IMR-90 (cell line): ENCODE data around the gene MRGPRD. TPM values are rescaled to one million over a fixed set of nuclear protein-coding genes. Genes with fewer than 3 reads are reported as not detected.

ENCODE experiments used
- ATAC-seq: fragments of 200-7000 bp; cut with Tn5 transposase; 2 replicates; pipeline ENCODE4 v1.9.1; 2020; ENCODE audit warnings: low read depth, mild to moderate bottlenecking, moderate library complexity
- BruUV-seq: library from RNA; stranded (reverse); fragments of 400-500 nt; replicated peaks from 2 replicates; lab custom pipeline; 2021; lab: Mats Ljungman, UMichigan
- CTCF ChIA-PET: fragments of 300-600 bp; formaldehyde crosslinking; extraction: SDS; loops from one replicate; lab custom pipeline; 2021; ENCODE audit warnings: antibody characterized with exemption; lab: Yijun Ruan, JAX
- POLR2A ChIA-PET: fragments of 300-600 bp; sonication (Branson Sonifier 250); formaldehyde crosslinking; loops from one replicate; lab custom pipeline; 2022; ENCODE audit warnings: antibody characterized with exemption; ENCODE audit not compliant: unreplicated experiment; lab: Charles Lee
- DNase-seq: peaks from one replicate; pipeline ENCODE4 v3.0.0; 2013
- H2AFZ ChIP-seq: replicated peaks from 2 replicates; pipeline ENCODE3; 2013; ENCODE audit warnings: low read length, mild to moderate bottlenecking; ENCODE audit not compliant: poor library complexity
- H2AK5ac ChIP-seq: 2 replicates; pipeline ENCODE4 v1.6.1; 2013; ENCODE audit warnings: low read depth, low read length, inconsistent platforms
- H2AK9ac ChIP-seq: replicated peaks from 2 replicates; pipeline ENCODE3; 2013; ENCODE audit warnings: mild to moderate bottlenecking, low read depth, low read length, moderate library complexity; ENCODE audit not compliant: poor library complexity
- H2BK120ac ChIP-seq: 2 replicates; pipeline ENCODE4 v1.6.1; 2013; ENCODE audit warnings: low read depth, low read length, inconsistent platforms
- H2BK15ac ChIP-seq: 3 replicates; pipeline ENCODE4 v1.6.1; 2013; ENCODE audit warnings: low read depth, low read length, inconsistent platforms
- H2BK20ac ChIP-seq: 2 replicates; pipeline ENCODE4 v1.6.1; 2013; ENCODE audit warnings: low read depth, mild to moderate bottlenecking, inconsistent platforms, low read length, moderate library complexity
- H2BK5ac ChIP-seq: 2 replicates; pipeline ENCODE4 v1.6.1; 2013; ENCODE audit warnings: mild to moderate bottlenecking, low read depth, low read length, inconsistent platforms; ENCODE audit not compliant: poor library complexity, severe bottlenecking
- H3K14ac ChIP-seq: replicated peaks from 2 replicates; pipeline ENCODE4 v1.6.1; 2013; ENCODE audit warnings: low read depth, low read length, inconsistent platforms
- H3K18ac ChIP-seq: 2 replicates; pipeline ENCODE4 v1.6.1; 2013; ENCODE audit warnings: low read depth, low read length, control low read depth
- H3K23ac ChIP-seq: 2 replicates; pipeline ENCODE4 v1.6.1; 2013; ENCODE audit warnings: low read depth, low read length, inconsistent platforms
- H3K27ac ChIP-seq: 2 replicates; pipeline ENCODE4 v1.5.1; 2013; ENCODE audit warnings: mild to moderate bottlenecking, control low read depth, low read length; ENCODE audit not compliant: insufficient read depth
- H3K27me3 ChIP-seq: 2 replicates; pipeline ENCODE4 v1.6.1; 2013; ENCODE audit warnings: low read length; ENCODE audit not compliant: control insufficient read depth, insufficient read depth
- H3K36me3 ChIP-seq: 2 replicates; pipeline ENCODE4 v1.6.1; 2013; ENCODE audit warnings: low read length, mixed read lengths; ENCODE audit not compliant: control insufficient read depth, insufficient read depth
- H3K4ac ChIP-seq: 2 replicates; pipeline ENCODE4 v1.6.1; 2013; ENCODE audit warnings: low read depth, low read length, inconsistent platforms
- H3K4me1 ChIP-seq: 2 replicates; pipeline ENCODE4 v1.6.1; 2013; ENCODE audit warnings: low read length, mixed read lengths; ENCODE audit not compliant: control insufficient read depth, insufficient read depth
- H3K4me2 ChIP-seq: 2 replicates; pipeline ENCODE4 v1.6.1; 2013; ENCODE audit warnings: low read depth, mild to moderate bottlenecking, control low read depth, low read length, moderate library complexity
- H3K4me3 ChIP-seq: 2 replicates; pipeline ENCODE4 v1.5.1; 2013; ENCODE audit warnings: low read depth, mild to moderate bottlenecking, control low read depth, low read length, moderate library complexity; ENCODE audit not compliant: insufficient read depth
- H3K56ac ChIP-seq: 2 replicates; pipeline ENCODE4 v1.6.1; 2013; ENCODE audit warnings: low read length, inconsistent platforms; ENCODE audit not compliant: insufficient read depth; ENCODE audit errors: extremely low read depth
- H3K79me1 ChIP-seq, 2 experiments: 2 replicates each; pipeline ENCODE4 v1.6.1; 2013; ENCODE audit warnings: low read length in 2 of 2, inconsistent platforms in 1 of 2, low read depth in 1 of 2
- H3K9ac ChIP-seq: 2 replicates; pipeline ENCODE4 v1.6.1; 2013; ENCODE audit warnings: low read depth, low read length, control low read depth
- H3K9me1 ChIP-seq: 2 replicates; pipeline ENCODE4 v1.6.1; 2013; ENCODE audit warnings: low read length, inconsistent platforms; ENCODE audit not compliant: insufficient read depth
- H3K9me3 ChIP-seq: 2 replicates; pipeline ENCODE4 v1.6.1; 2013; ENCODE audit warnings: low read length; ENCODE audit not compliant: control insufficient read depth, insufficient read depth
- H4K20me1 ChIP-seq: 2 replicates; pipeline ENCODE4 v1.6.1; 2013; ENCODE audit warnings: low read length, inconsistent platforms; ENCODE audit not compliant: insufficient read depth
- H4K5ac ChIP-seq: 2 replicates; pipeline ENCODE4 v1.6.1; 2013; ENCODE audit warnings: mild to moderate bottlenecking, low read depth, low read length, control low read depth
- H4K8ac ChIP-seq, 2 experiments: 2 replicates each; pipeline ENCODE4 v1.6.1; 2013; ENCODE audit warnings: low read depth in 2 of 2, low read length in 2 of 2, control low read depth in 1 of 2, inconsistent platforms in 1 of 2
- H4K91ac ChIP-seq: 2 replicates; pipeline ENCODE4 v1.6.1; 2013; ENCODE audit warnings: low read depth, low read length, inconsistent platforms; ENCODE audit not compliant: insufficient read depth
- BHLHE40 ChIP-seq: fragments of 150-350 bp; IDR thresholded peaks from 2 replicates; pipeline ENCODE4 v1.6.1; 2016; ENCODE audit warnings: mild to moderate bottlenecking, low read depth, low read length
- FOS ChIP-seq: fragments of 150-350 bp; IDR thresholded peaks from 2 replicates; pipeline ENCODE4 v1.6.1; 2016; ENCODE audit warnings: low read depth, low read length
- RFX5 ChIP-seq: IDR thresholded peaks from 2 replicates; pipeline ENCODE4 v1.8.0; 2012; ENCODE audit warnings: low read depth, mild to moderate bottlenecking, low read length, moderate library complexity
- WGBS, 2 experiments: methylation state at CpG; one replicate each; pipeline versions ENCODE4 v1.1.5 to v1.1.7; 2013; ENCODE audit warnings: missing lambda C conversion rate in 2 of 2; ENCODE audit not compliant: insufficient read length in 1 of 2; ENCODE audit errors: extremely low coverage in 2 of 2; 5-methylcytosine and 5-hydroxymethylcytosine counted together
- dilution Hi-C: fragments of 300-500 bp; cut with HindIII; formaldehyde crosslinking; loops from one replicate; pipeline ENCODE4 v1.14.3; 2018; ENCODE audit warnings: low sequenced_read_pairs; ENCODE audit not compliant: unreplicated experiment
- in situ Hi-C: fragments of 300-500 bp; cut with MboI; formaldehyde crosslinking; loops from 3 replicates; pipeline ENCODE4 v1.14.3; 2019; ENCODE audit warnings: low sequenced_read_pairs, inconsistent platforms, mixed read lengths
- intact Hi-C: fragments of 100-400 bp; cut with micrococcal nuclease; formaldehyde crosslinking; loops from 2 replicates; pipeline ENCODE4 v1.10.0; 2022
- polyA plus RNA-seq, 3 experiments: library from polyadenylated mRNA; depleted of rRNA; stranded (reverse); fragments of >200 nt; gene quantifications; 2 replicates each; pipeline ENCODE4 v1.2.3, GENCODE V29; 2012; ENCODE audit warnings: low replicate concordance in 1 of 3
- total RNA-seq: library from RNA; depleted of rRNA; stranded (reverse); fragments of >200 nt; gene quantifications from 2 replicates; pipeline ENCODE4 v1.2.3, GENCODE V29; 2012

MRGPRD gene
- total and polyA plus RNA-seq, 2 of the 4 experiments (the other 2 are of a cell fraction), result not detected

DNA sequence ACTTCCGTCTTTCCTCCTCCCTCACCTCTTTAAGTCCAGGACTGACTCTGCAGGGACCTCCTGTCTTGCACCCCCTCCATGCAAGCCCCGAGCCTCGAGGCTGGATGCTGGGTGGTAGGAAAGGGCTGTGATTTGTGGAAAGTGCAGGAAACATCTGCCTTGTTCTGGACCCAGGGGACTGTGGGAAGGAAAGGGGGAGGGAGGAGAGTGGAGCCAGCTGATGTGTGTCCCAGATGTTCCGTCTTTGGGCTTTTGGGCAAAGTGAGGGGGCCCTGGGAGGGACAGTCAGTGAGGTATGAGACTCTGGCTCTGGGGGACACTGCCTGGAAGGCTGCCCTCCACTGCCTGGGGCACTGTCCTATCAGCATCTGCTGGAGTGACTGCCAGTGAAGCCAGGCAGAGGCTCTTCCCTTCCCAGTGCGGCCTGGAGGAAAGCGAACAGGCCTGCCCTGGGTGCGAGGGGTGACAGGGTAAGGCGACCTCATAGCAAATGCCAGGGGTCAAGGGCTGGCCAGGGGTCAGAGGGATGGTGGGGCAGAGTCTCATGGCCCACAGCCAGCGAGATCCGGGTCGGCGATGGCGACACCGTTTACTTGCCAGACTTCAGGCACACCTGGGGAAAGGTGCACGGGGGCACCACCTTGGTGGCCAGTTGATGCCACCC lies 1.7 kb downstream of the MRGPRD start:
- POLR2A ChIA-PET, result no interaction called here
- no peaks in the 10 kb centered on the region for H3K9me1 ChIP-seq
- dilution Hi-C loops (no loop called here), in situ Hi-C loops (no loop called here), intact Hi-C loops (no loop called here)
- no peaks in the 10 kb centered on the region for H3K9me3 ChIP-seq
- ATAC-seq, result peak; percentile 35
- no peak overlapping the region for H2BK15ac ChIP-seq
- no peak overlapping the region for H3K23ac ChIP-seq
- no peak overlapping the region for H2BK5ac ChIP-seq
- TF ChIP-seq RFX5 (no peak), BHLHE40 (no peak), FOS (no peak)
- H4K91ac ChIP-seq, result no peak overlapping the region
- no peak overlapping the region for H3K14ac ChIP-seq
- no peak overlapping the region for H3K56ac ChIP-seq
- no peak overlapping the region for H4K8ac ChIP-seq
- H3K9ac ChIP-seq, result no peak overlapping the region
- no peak overlapping the region for H3K4me2 ChIP-seq
- CTCF ChIA-PET, result no interaction called here
- no peak overlapping the region for H2BK120ac ChIP-seq
- peak overlapping the region; percentile 72 for H2AFZ ChIP-seq
- no peak overlapping the region for H3K27ac ChIP-seq
- no peaks in the 10 kb centered on the region for H3K36me3 ChIP-seq
- no peak overlapping the region for H4K5ac ChIP-seq
- peak overlapping the region; percentile 55 for H2AK9ac ChIP-seq
- H3K79me1 ChIP-seq, result no peaks in the 10 kb centered on the region
- H3K27me3 ChIP-seq, result peaks cover 38% of the 10 kb centered on the region
- WGBS, 2 experiments, result 57% methylated on average over 5 of the region's 15 CpGs; no CpG with 5 or more reads in 1 of the 2 experiments
- H2AK5ac ChIP-seq, result no peak overlapping the region
- no peak for DNase-seq
- no peak overlapping the region for H3K18ac ChIP-seq
- H3K4me1 ChIP-seq, result peaks cover 2% of the 10 kb centered on the region; the same call in 1 of the 2 replicates
- no peak overlapping the region for H2BK20ac ChIP-seq
- H3K4ac ChIP-seq, result no peak overlapping the region
- BruUV-seq, result no TSS peak
- no peak overlapping the region for H3K4me3 ChIP-seq
- H4K20me1 ChIP-seq, result no peaks in the 10 kb centered on the region
